ENCODE measurements around the gene DSEL.

DNA sequence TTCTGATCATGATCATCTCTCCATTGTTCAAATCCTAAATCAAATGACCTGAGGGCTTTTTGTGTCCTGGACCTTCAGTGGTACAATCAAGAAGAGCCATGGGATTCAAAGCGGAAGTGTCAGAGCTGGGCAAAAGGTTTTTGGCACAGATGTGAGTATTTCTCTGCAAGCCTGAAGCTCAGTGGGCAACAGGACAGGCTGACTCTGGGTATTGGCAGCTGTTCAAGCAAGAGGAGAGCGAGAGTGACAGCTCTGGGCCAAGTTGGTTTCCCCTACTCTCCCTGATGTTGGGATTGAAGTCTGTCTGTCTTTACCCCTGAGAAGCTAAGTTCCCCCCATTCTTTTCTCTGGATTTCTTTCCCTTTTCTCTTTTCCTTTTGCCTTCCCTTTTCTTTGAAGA, 33.3 kb downstream of the DSEL start:
- no peak for TF ChIP-seq YY1 (IDR thresholded peaks at IDR 0.05; ENCODE audit: low read depth, low read length)
- no peak for TF ChIP-seq POLR2AphosphoS5 (IDR thresholded peaks at IDR 0.05; ENCODE audit: low read depth, low read length)
- TF ChIP-seq, protein P1, sequence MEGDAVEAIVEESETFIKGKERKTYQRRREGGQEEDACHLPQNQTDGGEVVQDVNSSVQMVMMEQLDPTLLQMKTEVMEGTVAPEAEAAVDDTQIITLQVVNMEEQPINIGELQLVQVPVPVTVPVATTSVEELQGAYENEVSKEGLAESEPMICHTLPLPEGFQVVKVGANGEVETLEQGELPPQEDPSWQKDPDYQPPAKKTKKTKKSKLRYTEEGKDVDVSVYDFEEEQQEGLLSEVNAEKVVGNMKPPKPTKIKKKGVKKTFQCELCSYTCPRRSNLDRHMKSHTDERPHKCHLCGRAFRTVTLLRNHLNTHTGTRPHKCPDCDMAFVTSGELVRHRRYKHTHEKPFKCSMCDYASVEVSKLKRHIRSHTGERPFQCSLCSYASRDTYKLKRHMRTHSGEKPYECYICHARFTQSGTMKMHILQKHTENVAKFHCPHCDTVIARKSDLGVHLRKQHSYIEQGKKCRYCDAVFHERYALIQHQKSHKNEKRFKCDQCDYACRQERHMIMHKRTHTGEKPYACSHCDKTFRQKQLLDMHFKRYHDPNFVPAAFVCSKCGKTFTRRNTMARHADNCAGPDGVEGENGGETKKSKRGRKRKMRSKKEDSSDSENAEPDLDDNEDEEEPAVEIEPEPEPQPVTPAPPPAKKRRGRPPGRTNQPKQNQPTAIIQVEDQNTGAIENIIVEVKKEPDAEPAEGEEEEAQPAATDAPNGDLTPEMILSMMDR (IDR thresholded peaks at IDR 0.05; ENCODE audit: control extremely low read depth in 1 of 3, insufficient read depth in 1 of 3, low read depth in 1 of 3, low read length in 3 of 3): no peak

Data from H1 (cell line).